Astrocyte (in vitro differentiated cells and primary cell): ENCODE data around the gene TBXAS1. TPM values are rescaled to one million over a fixed set of nuclear protein-coding genes. Genes with fewer than 3 reads are reported as not detected.

ENCODE experiments used
- DNase-seq: peaks from one replicate; pipeline ENCODE4 v3.0.0-alpha.2; 2010; ENCODE audit warnings: low read depth
- FAIRE-seq: peaks from 2 replicates; lab custom pipeline; 2011; peaks lifted over from hg19 to GRCh38; lab: Jason Lieb, UNC
- H2AFZ ChIP-seq: 2 replicates; pipeline ENCODE4 v1.6.0; 2012; ENCODE audit warnings: low read depth, low read length, inconsistent platforms
- H3K27ac ChIP-seq: 2 replicates; pipeline ENCODE4 v1.5.1; 2011; ENCODE audit warnings: low read depth, low read length, inconsistent platforms
- H3K27me3 ChIP-seq: 2 replicates; pipeline ENCODE4 v1.6.0; 2011; ENCODE audit warnings: low read length, inconsistent platforms; ENCODE audit not compliant: insufficient read depth
- H3K36me3 ChIP-seq: 2 replicates; pipeline ENCODE4 v1.5.1; 2011; ENCODE audit warnings: low read length, inconsistent platforms; ENCODE audit not compliant: insufficient read depth
- H3K4me1 ChIP-seq: 2 replicates; pipeline ENCODE4 v1.5.1; 2011; ENCODE audit warnings: low read length, inconsistent platforms; ENCODE audit not compliant: insufficient read depth
- H3K4me2 ChIP-seq: 2 replicates; pipeline ENCODE4 v1.6.0; 2012; ENCODE audit warnings: low read length, inconsistent platforms
- H3K4me3 ChIP-seq: 2 replicates; pipeline ENCODE4 v1.5.1; 2011; ENCODE audit warnings: low read depth, mild to moderate bottlenecking, low read length, inconsistent platforms; ENCODE audit not compliant: insufficient read depth
- H3K79me2 ChIP-seq: 2 replicates; pipeline ENCODE4 v1.6.0; 2012; ENCODE audit warnings: mild to moderate bottlenecking, low read length, inconsistent platforms; ENCODE audit not compliant: insufficient read depth
- H3K9ac ChIP-seq: 2 replicates; pipeline ENCODE4 v1.6.0; 2012; ENCODE audit warnings: mild to moderate bottlenecking, low read length, inconsistent platforms
- H3K9me3 ChIP-seq: 2 replicates; pipeline ENCODE4 v1.5.1; 2012; ENCODE audit warnings: low read depth, mild to moderate bottlenecking, low read length, inconsistent platforms; ENCODE audit not compliant: insufficient read depth
- H4K20me1 ChIP-seq: 2 replicates; pipeline ENCODE4 v1.6.0; 2012; ENCODE audit warnings: low read length, inconsistent platforms; ENCODE audit not compliant: insufficient read depth
- H3K27ac Mint-ChIP-seq: one replicate; pipeline ENCODE4 v1.8.0; 2021; ENCODE audit warnings: mild to moderate bottlenecking, mixed read lengths; ENCODE audit not compliant: unreplicated experiment
- H3K27me3 Mint-ChIP-seq: one replicate; pipeline ENCODE4 v1.8.0; 2021; ENCODE audit warnings: low read depth, mixed read lengths; ENCODE audit not compliant: unreplicated experiment
- H3K36me3 Mint-ChIP-seq: one replicate; pipeline ENCODE4 v1.8.0; 2021; ENCODE audit warnings: low read depth, mixed read lengths; ENCODE audit not compliant: unreplicated experiment
- H3K4me1 Mint-ChIP-seq: one replicate; pipeline ENCODE4 v1.8.0; 2021; ENCODE audit warnings: low read depth, mixed read lengths; ENCODE audit not compliant: unreplicated experiment
- H3K4me3 Mint-ChIP-seq: one replicate; pipeline ENCODE4 v1.8.0; 2021; ENCODE audit warnings: mild to moderate bottlenecking, moderate library complexity, mixed read lengths; ENCODE audit not compliant: unreplicated experiment
- H3K9me3 Mint-ChIP-seq: one replicate; pipeline ENCODE4 v1.8.0; 2021; ENCODE audit warnings: mild to moderate bottlenecking, mixed read lengths; ENCODE audit not compliant: unreplicated experiment
- CTCF ChIP-seq: IDR thresholded peaks from 2 replicates; pipeline ENCODE4 v1.5.1; 2011; ENCODE audit warnings: low read depth, mild to moderate bottlenecking, inconsistent platforms, low read length, moderate library complexity; ENCODE audit not compliant: insufficient read depth
- EZH2 ChIP-seq: IDR thresholded peaks from 2 replicates; pipeline ENCODE4 v1.6.1; 2012; ENCODE audit warnings: mild to moderate bottlenecking, low read length, inconsistent platforms; ENCODE audit not compliant: insufficient read depth
- total RNA-seq: library from RNA; stranded (reverse); gene quantifications from 2 replicates; pipeline ENCODE4 v1.2.1, GENCODE V29; 2021

TBXAS1 gene
- total RNA-seq, 1 donor from 2014 or later: 1.1 TPM

GRCh38 chr7:139930286-139930965 lies 101.4 kb downstream of the TBXAS1 start:
- H3K27me3 ChIP-seq: no peaks in the 10 kb centered on the region
- no peaks in the 10 kb centered on the region for H3K36me3 Mint-ChIP-seq
- no peaks in the 10 kb centered on the region for H4K20me1 ChIP-seq
- no peak overlapping the region for H3K9ac ChIP-seq
- H3K4me1 ChIP-seq: no peaks in the 10 kb centered on the region
- no peak overlapping the region for H3K4me2 ChIP-seq
- H3K9me3 Mint-ChIP-seq: peaks cover 6% of the 10 kb centered on the region
- TF ChIP-seq EZH2 (no peak), CTCF (no peak)
- H3K9me3 ChIP-seq: no peaks in the 10 kb centered on the region
- H3K27ac Mint-ChIP-seq: no peak overlapping the region
- H3K27me3 Mint-ChIP-seq: no peaks in the 10 kb centered on the region
- H3K4me3 Mint-ChIP-seq: no peak overlapping the region
- no peak overlapping the region for H3K4me3 ChIP-seq
- H3K79me2 ChIP-seq: no peaks in the 10 kb centered on the region
- no peak overlapping the region for H2AFZ ChIP-seq
- H3K27ac ChIP-seq: no peak overlapping the region
- peaks cover 3% of the 10 kb centered on the region for H3K4me1 Mint-ChIP-seq
- no peak for FAIRE-seq
- no peak for DNase-seq
- H3K36me3 ChIP-seq: no peaks in the 10 kb centered on the region

GRCh38 chr7:139931190-139931934 lies 102.3 kb downstream of the TBXAS1 start:
- TF ChIP-seq CTCF: no peak
- no peak for TF ChIP-seq EZH2
- H3K36me3 Mint-ChIP-seq: no peaks in the 10 kb centered on the region

More at GRCh38 chr7:139931190-139931934, 102.3 kb downstream of the TBXAS1 start:
- Histone ChIP-seq H3K9me3 (no peaks in the 10 kb centered on the region), H3K4me1 (no peaks in the 10 kb centered on the region), H2AFZ (no peak overlapping the region), H3K36me3 (no peaks in the 10 kb centered on the region), H3K9ac (no peak overlapping the region), H3K4me2 (no peak overlapping the region), H4K20me1 (no peaks in the 10 kb centered on the region), H3K27ac (no peak overlapping the region), H3K4me3 (no peak overlapping the region), H3K79me2 (no peaks in the 10 kb centered on the region), H3K27me3 (no peaks in the 10 kb centered on the region)
- Mint-ChIP-seq H3K27ac (no peak overlapping the region), H3K27me3 (peaks cover 4% of the 10 kb centered on the region), H3K9me3 (peaks cover 2% of the 10 kb centered on the region), H3K4me1 (peaks cover 3% of the 10 kb centered on the region), H3K4me3 (no peak overlapping the region)
- no peak for DNase-seq
- FAIRE-seq: no peak
